Adrenal gland (tissue), 5 donors: Measurements from ENCODE around the gene CDH11.

Experiments used
- CTCF ChIP-seq, 6 experiments: fragments of 450-650 bp in 4 of 6; fragments of 200-600 bp in 2 of 6; sonication (generic) in 1 of 6; IDR thresholded peaks; 1 replicate in 5 of 6; 2 replicates in 1 of 6; pipeline versions ENCODE4 v1.5.1 to v1.8.0; 2016 to 2021; ENCODE audit warnings: antibody characterized with exemption in 6 of 6, mild to moderate bottlenecking in 2 of 6, moderate library complexity in 1 of 6
- POLR2A ChIP-seq, 2 donors: fragments of 450-650 bp; IDR thresholded peaks; one replicate each; pipeline ENCODE4 v1.6.1; 2017; ENCODE audit warnings: antibody characterized with exemption in 2 of 2, mild to moderate bottlenecking in 2 of 2, moderate library complexity in 1 of 2
- donor health status: DM: no; HTN: no; CAD: no.

GRCh38 chr16:64964126-64964540, 157.7 kb downstream of the CDH11 start:
- TF ChIP-seq CTCF (IDR thresholded peaks at IDR 0.05): no peak
- TF ChIP-seq POLR2A (IDR thresholded peaks at IDR 0.05): no peak
